HCT116 (cell line): Measurements from ENCODE around the gene HECW1.

ENCODE experiments used
- EZH2 ChIP-seq: fragments of 200-600 bp; sonication (generic); IDR thresholded peaks from 2 replicates; pipeline ENCODE4 v1.6.1; 2017; ENCODE audit warnings: antibody characterized with exemption, mixed run types
- EZH2phosphoT487 ChIP-seq: fragments of 200-600 bp; IDR thresholded peaks from 2 replicates; pipeline ENCODE4 v1.6.1; 2018; ENCODE audit warnings: antibody characterized with exemption, borderline replicate concordance
- FOSL1 ChIP-seq: IDR thresholded peaks from 2 replicates; pipeline ENCODE4 v1.6.1; 2012; ENCODE audit warnings: low read depth
- MAX ChIP-seq: IDR thresholded peaks from 2 replicates; pipeline ENCODE4 v1.6.1; 2012
- POLR2A ChIP-seq: IDR thresholded peaks from 2 replicates; pipeline ENCODE4 v1.7.0; 2011; ENCODE audit warnings: borderline replicate concordance; ENCODE audit not compliant: insufficient read depth, insufficient read length; ENCODE audit errors: extremely low read depth
- RAD21 ChIP-seq: IDR thresholded peaks from 2 replicates; pipeline ENCODE4 v1.6.1; 2012; ENCODE audit warnings: low read depth, mild to moderate bottlenecking
- ZBTB33 ChIP-seq: IDR thresholded peaks from 2 replicates; pipeline ENCODE4 v1.6.1; 2011; ENCODE audit warnings: mild to moderate bottlenecking, low read length, moderate library complexity; ENCODE audit not compliant: insufficient replicate concordance; ENCODE audit errors: extremely low read depth
- ZNF274 ChIP-seq: fragments of 200-500 bp; sonication (Bioruptor generic); IDR thresholded peaks from 2 replicates; pipeline ENCODE4 v1.6.1; 2014; ENCODE audit warnings: mild to moderate bottlenecking, low read depth, low read length, inconsistent platforms
- TF ChIP-seq, protein P1 (sequence below), 3 experiments: fragments of 200-600 bp in 1 of 3; sonication (generic) in 1 of 3; IDR thresholded peaks in 2 of 3; conservative IDR thresholded peaks in 1 of 3; 2 replicates each; pipeline ENCODE4 v1.5.1; 2012 to 2017; ENCODE audit warnings: low read depth in 2 of 3, low read length in 2 of 3, antibody characterized with exemption in 1 of 3, borderline replicate concordance in 1 of 3, control low read depth in 1 of 3, mild to moderate bottlenecking in 1 of 3, mixed read lengths in 1 of 3, mixed run types in 1 of 3, moderate library complexity in 1 of 3; ENCODE audit not compliant: insufficient read depth in 1 of 3
- TF ChIP-seq, protein P2 (sequence below): IDR thresholded peaks from 2 replicates; pipeline ENCODE4 v1.6.1; 2012; ENCODE audit warnings: low read depth

DNA sequence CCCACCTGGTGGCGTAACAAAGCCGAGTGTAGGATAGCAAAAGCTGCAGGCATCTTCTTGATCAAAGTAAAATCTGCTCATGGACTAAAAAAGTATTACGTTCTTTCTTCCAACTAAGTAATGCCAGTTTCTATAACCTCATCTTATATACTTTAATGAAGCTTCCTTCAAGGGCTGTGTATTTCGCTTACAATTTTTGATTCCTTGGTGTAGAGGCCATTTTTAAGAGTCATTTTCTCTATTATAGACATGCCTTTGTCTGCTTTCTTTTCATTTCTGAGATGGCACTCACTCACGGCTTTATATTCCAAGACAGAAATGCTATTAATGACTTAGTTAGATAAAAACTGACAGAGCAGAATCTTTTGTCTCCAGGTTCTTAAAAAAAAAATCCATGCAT, 194.0 kb downstream of the HECW1 start:
- TF ChIP-seq RAD21 (no peak), ZBTB33 (no peak), POLR2A (no peak), EZH2 (no peak), ZNF274 (no peak), FOSL1 (no peak), MAX (no peak), EZH2phosphoT487 (no peak)
- TF ChIP-seq, protein P1, sequence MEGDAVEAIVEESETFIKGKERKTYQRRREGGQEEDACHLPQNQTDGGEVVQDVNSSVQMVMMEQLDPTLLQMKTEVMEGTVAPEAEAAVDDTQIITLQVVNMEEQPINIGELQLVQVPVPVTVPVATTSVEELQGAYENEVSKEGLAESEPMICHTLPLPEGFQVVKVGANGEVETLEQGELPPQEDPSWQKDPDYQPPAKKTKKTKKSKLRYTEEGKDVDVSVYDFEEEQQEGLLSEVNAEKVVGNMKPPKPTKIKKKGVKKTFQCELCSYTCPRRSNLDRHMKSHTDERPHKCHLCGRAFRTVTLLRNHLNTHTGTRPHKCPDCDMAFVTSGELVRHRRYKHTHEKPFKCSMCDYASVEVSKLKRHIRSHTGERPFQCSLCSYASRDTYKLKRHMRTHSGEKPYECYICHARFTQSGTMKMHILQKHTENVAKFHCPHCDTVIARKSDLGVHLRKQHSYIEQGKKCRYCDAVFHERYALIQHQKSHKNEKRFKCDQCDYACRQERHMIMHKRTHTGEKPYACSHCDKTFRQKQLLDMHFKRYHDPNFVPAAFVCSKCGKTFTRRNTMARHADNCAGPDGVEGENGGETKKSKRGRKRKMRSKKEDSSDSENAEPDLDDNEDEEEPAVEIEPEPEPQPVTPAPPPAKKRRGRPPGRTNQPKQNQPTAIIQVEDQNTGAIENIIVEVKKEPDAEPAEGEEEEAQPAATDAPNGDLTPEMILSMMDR (IDR thresholded peaks at IDR 0.05 in 2 of 3, conservative IDR thresholded peaks at IDR 0.05 in 1 of 3; ENCODE audit: borderline replicate concordance in 1 of 3, insufficient read depth in 1 of 3, low read depth in 2 of 3, low read length in 2 of 3) = no peak
- TF ChIP-seq, protein P2, sequence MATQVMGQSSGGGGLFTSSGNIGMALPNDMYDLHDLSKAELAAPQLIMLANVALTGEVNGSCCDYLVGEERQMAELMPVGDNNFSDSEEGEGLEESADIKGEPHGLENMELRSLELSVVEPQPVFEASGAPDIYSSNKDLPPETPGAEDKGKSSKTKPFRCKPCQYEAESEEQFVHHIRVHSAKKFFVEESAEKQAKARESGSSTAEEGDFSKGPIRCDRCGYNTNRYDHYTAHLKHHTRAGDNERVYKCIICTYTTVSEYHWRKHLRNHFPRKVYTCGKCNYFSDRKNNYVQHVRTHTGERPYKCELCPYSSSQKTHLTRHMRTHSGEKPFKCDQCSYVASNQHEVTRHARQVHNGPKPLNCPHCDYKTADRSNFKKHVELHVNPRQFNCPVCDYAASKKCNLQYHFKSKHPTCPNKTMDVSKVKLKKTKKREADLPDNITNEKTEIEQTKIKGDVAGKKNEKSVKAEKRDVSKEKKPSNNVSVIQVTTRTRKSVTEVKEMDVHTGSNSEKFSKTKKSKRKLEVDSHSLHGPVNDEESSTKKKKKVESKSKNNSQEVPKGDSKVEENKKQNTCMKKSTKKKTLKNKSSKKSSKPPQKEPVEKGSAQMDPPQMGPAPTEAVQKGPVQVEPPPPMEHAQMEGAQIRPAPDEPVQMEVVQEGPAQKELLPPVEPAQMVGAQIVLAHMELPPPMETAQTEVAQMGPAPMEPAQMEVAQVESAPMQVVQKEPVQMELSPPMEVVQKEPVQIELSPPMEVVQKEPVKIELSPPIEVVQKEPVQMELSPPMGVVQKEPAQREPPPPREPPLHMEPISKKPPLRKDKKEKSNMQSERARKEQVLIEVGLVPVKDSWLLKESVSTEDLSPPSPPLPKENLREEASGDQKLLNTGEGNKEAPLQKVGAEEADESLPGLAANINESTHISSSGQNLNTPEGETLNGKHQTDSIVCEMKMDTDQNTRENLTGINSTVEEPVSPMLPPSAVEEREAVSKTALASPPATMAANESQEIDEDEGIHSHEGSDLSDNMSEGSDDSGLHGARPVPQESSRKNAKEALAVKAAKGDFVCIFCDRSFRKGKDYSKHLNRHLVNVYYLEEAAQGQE = no peak
